NCI-H524 treated with DMSO at 0.1 percent for 48 hours (cell line): ENCODE data around the gene CCL19.

Experiments used
- DNase-seq: peaks from one replicate; lab custom pipeline; 2025; lab: John Stamatoyannopoulos, UW

CCL19 gene

DNA sequence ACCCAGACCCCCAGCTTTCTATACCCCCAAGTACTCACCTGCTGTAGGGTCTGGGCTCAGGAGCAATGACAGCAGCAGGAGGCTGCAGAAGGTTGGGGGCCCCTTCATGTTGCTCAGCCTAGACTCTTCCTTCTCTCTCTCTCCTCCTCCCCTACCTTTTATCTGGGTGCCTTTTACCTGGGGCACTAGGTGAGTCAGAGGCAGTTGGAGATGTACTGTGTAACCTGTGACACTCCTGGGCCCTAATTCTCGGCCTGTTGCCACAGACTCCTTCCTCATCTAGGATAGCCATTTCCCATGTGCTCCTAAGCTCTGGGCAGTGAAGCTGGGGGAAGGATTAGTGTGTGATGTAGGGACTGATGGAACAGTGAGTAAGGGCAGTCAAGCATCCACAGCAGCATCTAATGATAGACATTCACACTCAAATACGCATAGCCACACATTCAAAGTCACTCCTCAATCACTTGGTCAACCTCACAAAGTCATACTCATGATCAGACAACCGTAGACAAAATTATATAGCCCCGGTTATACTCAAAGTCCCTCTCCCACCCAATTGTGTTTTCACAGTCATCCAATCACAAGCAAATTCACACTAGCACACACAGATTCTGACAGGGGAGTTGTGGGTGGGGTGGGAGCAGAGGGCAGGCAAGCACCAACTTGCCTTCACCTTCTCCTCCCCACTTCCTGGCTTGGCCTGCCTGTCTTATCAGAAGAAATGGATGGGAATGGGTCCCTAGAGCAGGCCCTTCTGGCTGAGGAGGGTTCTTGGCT is 28.4 kb downstream of the CCL19 start, which contains the start of gene CCL27:
TSS of gene CCL27 (minus strand) at position 132 of the 777 bp plus-strand sequence. CDS start at position 108, 24 bp downstream.
- no peak for DNase-seq

DNA sequence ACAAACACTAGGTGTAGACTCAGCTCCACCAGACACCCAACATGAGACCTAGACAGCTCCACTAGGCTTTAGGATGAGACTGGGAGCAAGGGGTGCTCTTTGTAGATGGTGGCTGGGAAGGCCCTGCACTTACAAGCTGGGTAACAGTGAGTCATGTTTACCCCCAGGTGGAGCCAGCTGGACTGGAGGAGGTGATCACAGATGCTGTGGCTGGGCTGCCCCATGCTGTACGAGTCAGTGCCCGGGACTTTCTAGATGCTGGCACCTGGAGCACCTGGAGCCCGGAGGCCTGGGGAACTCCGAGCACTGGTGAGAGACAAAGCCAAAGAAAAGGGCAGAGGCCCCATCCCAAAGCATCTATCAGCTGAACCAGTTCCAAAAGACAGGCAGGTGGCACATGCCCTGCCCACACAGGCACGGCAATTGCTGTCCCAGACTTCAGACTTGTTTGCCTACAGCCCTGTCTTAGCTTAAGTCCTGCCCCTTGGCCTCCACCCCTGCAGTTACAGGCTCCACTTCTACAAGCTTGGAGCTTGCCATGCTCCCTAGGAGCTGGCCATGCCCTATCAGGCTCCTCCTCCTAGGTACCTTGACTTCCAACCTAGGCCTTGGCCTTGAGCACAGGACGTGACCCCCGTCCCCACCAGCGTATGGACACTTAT is 31.4 kb downstream of the CCL19 start:
- DNase-seq = no peak

DNA sequence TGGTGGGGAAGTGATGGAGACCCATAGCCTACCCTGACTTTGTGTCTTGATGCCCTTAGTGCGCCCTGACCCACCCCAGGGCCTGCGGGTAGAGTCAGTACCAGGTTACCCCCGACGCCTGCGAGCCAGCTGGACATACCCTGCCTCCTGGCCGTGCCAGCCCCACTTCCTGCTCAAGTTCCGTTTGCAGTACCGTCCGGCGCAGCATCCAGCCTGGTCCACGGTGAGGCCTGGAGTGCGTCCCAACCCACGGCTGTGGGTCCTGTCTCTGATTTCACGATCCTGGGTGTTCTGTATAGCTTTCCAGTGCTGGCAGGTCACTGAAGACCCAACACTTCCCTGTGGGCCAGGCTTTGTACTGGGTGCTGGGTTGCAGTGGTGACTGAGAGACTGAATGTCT is 32.6 kb downstream of the CCL19 start:
- no peak for DNase-seq

DNA sequence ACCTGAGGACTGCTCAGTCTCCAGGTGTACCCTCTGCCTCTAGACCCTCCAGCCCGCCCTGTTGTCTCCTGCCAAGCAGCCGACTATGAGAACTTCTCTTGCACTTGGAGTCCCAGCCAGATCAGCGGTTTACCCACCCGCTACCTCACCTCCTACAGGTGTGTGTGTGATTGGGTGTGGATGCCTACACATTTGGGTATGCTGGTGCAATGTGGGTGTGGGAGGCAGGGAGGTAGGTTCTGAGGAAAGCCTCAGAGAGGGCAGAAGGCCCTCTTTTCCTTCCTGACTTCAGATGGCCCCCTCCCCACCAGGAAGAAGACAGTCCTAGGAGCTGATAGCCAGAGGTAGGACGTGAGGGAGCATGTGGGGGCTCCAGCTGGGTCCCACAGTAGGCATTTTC is 34.1 kb downstream of the CCL19 start:
- DNase-seq = no peak

DNA sequence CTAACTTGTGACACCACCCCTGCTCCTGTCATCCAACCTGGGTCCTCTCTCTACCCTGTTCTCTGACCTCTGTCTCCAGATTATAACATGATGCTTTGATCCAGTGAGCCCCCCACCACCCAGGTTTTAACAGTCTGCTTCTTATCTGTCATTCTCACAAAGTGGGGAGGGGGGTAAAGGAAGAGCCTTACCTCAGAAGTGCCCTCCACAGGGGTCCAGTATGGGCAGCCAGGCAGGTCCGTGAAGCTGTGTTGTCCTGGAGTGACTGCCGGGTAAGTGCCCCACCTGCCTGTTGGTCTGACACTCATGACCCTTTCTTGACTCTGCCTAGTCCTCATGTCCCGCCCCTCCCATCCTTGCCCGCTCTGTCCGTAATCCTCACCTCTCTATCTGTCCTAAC is 35.7 kb downstream of the CCL19 start:
- DNase-seq = no peak

DNA sequence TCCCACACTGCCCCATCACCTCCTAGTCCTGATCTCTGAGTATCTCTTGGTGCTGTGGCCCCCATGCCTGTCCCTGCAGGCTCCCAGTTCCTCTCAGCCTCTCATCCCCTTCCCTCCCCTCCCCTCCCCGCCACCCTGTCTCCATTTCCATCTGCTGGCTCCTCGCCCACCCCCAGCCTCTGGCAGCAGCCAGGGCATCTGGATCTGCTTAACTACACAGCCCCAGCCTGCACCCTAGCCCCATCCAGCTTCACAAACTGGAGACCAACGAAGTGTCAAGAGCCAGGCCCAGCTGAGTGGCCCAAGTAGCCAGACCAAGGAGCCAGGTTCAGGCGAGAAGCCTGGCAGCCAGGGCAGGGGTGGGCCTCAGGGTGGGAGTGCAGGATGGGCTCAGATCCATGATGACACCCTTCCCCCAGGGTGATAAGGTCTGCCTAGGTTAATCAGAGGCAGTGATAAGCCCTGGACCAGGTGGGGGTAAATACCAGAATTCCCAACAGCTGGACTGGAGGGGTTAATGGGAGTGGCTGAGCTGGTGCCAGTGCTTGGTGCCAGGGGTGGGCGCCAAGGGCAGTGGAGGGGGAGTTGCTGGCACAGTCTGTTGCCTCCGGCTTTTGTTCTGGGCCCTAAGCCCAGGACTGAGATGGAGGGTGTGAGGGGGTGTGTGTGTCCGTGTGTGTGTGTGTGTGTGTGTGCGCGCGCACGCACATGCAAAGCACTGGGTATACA is 36.6 kb downstream of the CCL19 start:
- DNase-seq = peak; percentile 34

DNA sequence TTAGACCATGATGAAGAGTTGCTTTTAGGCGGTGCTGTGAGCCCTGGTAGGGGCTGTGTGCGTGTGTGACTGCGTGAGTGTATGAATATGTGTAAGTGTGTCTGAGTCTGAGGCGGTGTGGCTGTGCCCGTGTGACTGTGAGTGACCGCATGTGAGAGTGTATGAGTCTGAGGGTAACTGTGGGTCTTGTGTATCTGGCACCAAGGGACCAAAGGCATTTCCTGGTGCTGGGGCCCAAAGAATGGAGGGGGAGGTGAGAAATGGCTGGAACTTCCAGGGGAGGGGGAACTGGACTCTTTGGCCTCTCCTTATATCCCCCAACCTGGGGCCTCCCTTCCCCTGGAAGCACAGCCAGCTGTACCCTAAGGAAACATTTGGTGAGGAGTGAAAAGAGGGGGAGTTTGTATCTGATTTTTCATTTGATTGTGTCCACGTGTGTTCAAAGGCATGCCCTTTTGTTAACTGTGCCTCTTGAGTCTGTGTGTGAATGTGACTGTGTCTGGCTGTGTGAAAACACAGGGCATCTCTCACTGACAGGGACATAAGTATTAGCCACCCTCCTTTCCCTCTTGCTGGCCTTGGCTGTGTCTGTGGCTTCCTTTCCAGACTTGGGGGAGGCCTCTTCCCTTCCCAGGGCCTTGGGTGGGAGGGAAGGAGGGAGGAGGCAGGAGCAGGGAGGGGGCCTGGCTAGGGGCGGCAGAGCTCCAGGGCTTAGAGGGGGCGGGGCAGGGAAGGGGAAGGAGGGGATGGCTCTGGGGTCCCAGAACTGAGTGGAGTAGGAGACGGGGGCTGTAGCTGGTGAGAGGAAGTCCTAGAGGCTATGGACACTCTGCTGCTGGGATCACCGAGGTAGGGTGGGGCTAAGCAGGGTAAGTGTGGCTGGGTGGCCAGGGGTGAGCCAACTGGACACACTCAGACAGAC is 37.7 kb downstream of the CCL19 start:
- DNase-seq = no peak

DNA sequence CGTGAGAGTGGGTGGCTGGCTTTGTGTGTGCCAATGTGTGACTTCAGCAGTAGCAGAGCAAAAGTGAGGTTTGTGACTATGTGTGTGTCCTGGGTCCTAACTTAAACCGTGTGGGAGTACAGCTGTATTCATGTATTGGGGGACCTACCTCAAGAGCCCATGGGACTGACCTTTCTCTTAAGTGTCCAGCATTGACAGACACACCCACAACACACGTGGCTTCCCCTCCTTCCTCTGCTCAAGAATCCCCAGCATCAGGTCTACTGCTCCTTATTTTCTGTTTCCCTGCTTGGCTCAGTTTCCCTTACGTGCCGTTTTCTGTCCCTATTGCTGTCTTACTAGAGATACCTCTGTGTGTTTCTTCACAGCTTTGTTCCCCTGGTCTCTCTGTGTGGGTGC is 38.5 kb downstream of the CCL19 start:
- no peak for DNase-seq

DNA sequence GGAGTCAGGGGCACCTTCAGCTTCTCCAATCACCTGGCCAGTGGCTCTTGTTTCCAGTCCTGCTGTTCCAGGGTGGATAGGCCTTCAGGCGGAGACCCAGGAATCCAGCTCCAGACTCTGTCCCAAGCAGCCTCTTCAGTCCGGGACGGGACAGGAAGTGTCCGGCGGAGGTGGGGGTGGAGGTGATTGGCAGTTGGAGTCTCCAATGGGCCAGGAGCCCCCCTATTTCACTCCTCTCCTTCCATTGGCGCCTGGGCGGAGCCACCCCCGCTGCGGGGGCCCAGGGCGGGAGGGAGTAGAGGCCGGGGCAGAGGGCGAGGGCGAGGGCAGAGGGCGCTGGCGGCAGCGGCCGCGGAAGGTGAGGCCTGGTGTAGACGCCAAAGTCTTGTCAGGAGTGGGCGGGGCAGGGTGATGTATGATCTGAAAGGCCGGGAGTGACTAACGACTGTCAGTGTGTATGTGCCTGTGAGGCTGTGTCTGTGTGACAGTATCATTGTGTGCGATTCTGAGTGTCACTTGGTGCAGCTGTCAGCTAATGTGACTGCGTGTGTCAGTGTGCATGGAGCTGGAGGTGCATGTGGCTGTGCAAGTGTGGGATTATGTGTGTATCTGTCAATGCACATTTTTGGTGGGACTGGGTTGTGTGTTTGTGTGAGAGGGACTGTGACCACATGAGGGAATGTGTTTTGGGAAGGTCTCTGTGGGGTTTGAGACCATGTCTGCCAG is 39.0 kb downstream of the CCL19 start, which contains the start of gene IL11RA:
TSS of gene IL11RA (plus strand) at position 310 of the 726 bp plus-strand sequence. CDS start 3,033 bp downstream, outside the sequence.
- DNase-seq = no peak

DNA sequence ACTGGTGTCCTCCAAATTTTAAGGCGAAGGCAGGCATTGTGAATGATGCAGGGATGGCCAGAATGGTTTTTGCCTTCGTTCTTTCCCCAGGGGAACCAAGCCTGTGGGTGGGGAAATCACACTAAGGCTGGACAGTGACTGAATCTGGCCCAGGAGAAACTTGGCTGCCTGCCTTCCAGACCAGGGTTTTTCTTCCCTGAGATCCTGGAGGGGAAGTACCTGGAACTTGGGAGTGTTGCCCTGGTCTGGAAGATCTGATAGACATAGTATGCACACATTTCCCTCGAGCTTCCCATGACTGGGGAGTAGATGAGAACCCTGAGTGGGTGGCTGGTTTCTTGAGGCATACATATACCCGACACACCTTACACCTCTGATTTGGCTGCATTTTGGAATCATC is 39.8 kb downstream of the CCL19 start:
- DNase-seq = no peak

DNA sequence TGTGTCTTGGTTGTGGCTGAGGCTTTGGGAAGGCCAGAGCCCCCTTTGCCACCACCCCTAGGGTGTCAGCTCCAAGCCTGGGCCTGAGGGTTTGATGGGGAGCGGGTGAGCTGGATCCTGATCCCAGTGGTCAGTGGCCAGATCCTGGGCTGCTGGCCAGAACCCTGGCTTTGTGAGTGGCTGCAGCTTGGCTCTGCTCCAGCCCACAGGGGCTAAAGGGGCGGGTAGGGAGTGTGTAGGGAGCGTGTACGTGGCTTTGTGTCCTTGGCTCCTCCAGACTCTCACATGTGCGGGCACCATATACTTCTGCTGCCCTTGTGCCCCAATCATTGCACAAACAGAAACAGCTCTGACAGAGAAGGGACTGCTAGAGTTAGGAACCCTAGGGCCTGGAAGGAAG is 40.3 kb downstream of the CCL19 start:
- no peak for DNase-seq

DNA sequence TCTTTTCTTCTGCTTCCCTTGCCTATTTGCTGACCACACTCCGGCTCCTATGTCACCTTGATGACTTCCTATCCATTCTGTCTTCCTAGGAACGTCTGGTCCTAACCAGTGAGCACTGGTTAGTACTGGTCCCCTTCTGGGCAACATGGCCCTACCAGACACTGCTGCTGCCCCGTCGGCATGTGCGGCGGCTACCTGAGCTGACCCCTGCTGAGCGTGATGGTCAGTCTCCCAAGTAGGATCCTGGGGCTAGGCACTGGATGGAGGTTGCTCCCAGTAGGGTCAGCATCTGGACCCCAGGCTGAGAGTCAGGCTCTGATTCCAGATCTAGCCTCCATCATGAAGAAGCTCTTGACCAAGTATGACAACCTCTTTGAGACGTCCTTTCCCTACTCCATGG is 42.4 kb downstream of the CCL19 start:
- no peak for DNase-seq

DNA sequence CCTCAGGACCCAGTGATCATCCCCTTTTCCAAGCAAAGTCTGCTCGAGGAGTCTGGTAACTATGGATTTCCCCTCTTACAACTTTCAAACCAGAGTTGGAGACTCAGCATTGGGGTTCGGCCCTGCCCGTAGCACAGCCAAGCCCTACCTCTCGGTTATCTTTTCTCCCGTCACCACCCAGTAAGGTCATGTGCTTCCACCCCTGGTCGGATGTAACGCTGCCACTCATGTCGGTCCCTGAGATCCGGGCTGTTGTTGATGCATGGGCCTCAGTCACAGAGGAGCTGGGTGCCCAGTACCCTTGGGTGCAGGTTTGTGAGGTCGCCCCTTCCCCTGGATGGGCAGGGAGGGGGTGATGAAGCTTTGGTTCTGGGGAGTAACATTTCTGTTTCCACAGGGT is 43.4 kb downstream of the CCL19 start:
- no peak for DNase-seq

DNA sequence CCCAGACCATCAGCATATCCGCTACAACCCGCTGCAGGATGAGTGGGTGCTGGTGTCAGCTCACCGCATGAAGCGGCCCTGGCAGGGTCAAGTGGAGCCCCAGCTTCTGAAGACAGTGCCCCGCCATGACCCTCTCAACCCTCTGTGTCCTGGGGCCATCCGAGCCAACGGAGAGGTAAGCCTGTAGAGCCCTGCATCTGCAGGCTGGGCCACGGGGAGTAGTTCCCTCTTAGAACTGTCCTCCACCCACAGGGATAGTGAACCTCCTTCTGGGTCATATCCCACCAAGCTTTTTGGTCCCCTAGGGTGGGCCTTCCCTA is 44.0 kb downstream of the CCL19 start:
- no peak for DNase-seq

DNA sequence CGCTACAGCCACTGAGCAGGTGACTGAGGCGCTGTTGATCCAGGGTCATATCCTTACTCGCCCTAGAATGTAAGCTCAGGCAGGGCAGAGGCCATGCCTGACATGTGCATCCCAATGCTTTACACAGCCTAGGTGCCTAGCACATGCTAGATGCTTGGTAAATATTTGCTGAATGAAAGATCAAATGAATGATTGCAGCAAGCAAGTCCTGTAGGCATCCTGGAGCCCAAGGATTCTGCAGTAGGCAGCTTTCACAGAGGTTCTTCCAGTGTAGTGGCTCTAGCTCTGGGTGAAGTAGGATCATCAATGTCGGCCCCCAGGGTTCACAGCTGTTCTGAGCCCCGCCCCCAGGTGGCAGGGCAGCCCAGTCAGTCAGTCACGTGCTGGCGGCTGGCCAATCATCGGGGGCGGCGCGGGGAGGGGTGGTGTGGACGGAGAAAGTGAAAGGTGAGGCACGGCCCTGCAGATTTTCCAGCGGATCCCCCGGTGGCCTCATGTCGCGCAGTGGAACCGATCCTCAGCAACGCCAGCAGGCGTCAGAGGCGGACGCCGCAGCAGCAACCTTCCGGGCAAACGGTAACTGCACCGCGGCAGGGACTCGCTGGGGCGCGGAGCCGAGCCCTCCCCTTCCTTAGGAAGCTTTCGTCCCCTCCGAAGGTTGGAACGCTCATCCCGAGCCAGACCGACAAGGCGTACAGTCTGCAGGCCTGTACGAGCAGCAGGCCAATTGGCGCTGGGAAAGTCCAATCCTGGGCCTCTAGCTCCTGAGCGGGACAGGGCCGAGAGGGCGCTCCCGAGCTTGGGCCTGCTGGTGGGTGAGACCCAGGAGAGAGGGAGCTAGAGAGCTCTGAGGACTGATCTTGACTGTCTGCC is 44.6 kb downstream of the CCL19 start, which contains the start of gene GALT:
TSS of gene GALT (plus strand) at position 465 of the 873 bp plus-strand sequence. CDS start at position 495, 30 bp downstream.
- DNase-seq = peak; percentile 74

DNA sequence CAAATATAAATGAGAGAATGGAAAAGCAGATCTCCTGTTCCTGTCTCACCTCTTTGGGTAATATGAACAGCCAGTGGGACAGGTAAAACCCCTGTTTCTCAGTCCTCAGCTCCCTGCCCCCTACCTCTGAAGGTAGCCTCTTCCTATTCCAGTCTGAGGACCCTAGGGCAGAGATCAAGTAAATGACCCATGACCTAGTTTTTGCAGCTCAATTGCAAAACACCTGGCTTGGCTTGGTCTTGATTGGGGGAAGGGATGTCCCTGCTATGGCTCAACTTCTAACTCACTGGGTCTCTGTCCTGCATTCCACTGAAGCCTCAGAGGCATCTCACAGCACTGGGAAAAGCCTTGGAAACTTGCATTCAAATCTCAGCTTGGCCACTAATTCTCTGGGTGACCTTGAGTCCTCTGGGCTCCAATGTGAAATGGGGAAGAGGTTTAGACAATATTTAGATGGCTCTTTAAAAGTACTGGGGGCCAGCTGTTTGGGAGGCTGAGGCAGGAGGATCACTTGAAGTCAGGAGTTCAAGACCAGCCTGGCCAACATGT is 46.2 kb downstream of the CCL19 start:
- no peak for DNase-seq

DNA sequence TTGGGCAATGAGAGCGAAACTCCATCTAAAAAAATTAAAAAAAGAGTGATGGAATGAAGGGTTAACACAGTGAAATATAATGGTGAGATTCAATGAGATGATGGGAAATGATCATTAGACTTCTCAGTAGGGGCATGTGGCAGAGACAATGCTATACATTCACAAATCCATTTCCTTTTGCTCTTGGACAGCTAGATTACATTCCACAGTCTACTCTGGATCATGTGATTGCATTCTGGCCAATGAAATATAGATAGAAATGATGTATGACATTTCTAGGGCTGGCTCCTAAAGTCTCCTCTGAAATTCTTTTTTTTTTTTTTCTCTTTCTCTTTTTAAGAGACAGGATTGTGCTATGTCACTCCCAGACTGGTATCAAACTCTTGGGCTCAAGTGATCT is 48.4 kb downstream of the CCL19 start:
- no peak for DNase-seq
